HG03378 (cell line): Measurements from ENCODE around the gene FBXL22.

Experiments
- ATAC-seq: cut with Tn5 transposase; IDR thresholded peaks from one replicate; pipeline ENCODE4 v1.9.1; 2021; ENCODE audit warnings: mild to moderate bottlenecking, moderate library complexity; ENCODE audit not compliant: unreplicated experiment

Gene FBXL22, protein sequence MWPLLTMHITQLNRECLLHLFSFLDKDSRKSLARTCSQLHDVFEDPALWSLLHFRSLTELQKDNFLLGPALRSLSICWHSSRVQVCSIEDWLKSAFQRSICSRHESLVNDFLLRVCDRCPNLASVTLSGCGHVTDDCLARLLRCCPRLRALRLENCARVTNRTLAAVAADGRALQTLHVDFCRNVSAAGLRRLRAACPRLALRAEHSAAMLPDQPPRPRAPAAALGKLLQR

DNA sequence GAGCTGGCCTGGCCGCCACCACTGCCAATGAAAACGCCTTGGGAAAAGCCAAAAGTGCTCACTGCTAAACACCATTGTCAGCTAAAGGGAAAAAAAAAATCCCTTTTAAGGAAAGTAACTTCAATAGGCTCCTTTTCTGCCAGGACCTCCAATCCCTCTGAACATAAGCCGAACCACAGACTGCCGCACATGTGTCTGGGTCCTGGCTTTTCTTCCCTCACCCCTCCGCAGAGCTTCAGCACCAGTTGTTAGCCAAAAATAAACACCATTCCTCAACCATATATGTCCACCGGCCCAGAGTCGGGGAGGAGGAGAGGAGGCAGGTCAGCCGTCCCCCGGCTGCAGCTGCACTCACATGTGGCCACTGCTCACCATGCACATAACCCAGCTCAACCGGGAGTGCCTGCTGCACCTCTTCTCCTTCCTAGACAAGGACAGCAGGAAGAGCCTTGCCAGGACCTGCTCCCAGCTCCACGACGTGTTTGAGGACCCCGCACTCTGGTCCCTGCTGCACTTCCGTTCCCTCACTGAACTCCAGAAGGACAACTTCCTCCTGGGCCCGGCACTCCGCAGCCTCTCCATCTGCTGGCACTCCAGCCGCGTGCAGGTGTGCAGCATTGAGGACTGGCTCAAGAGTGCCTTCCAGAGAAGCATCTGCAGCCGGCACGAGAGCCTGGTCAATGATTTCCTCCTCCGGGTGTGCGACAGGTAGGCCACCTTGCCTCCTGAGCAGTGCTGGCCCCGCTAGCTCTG is at the start of gene FBXL22:
Gene FBXL22 (plus strand): TSS at position 350 of the 753 bp plus-strand sequence. CDS start 6 bp downstream, at position 356.
- no peak for ATAC-seq

GRCh38 chr15:63551400-63551799 is 45.8 kb upstream of the FBXL22 start:
- ATAC-seq: no peak

DNA sequence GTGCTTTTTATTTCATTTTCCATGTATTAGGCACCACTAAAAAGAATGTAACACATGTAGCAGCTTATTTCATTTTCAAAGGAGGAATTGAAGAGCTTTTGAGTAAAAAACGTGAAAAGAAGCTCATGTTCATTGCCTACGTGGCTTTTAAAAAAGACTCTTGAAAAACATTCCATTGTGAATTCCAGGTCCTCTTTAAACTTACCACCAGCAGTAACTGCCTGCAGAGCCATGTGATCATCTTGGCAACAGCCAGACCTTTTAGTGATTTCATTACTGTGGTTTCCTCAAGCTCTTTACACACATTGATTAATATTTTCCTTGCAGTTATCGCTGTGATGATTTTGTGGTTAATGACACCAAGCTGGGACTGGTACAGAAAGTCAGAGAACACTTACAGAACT is 43.8 kb upstream of the FBXL22 start:
- ATAC-seq: no peak

DNA sequence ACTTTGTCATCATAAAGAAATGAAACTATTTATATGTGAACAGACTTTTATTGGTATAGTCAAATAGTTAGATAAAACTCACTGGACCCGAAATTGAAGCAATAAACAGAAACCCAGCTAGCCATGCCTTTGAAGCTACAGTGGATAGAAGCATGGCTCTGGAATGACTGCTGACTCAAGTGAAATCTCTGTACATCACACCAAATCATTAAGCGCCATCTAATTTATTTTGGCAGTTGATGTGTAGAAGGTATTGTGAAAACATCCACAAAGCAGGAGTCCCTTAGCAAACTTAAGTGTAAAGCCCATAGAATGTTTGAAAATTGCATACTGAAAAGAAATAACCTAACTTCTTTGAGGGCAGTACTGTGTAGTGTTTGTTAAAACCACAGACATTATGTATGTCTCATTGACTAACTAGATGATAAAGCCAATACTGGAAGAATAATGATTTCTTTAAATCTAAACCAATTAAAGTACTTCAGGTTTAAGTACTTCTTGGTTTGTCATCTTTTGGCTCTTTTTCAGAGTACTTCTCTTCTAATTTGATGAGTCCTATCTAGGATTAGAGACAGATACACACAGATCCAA is 42.8 kb upstream of the FBXL22 start:
- ATAC-seq: no peak

GRCh38 chr15:63555507-63555906 is 41.7 kb upstream of the FBXL22 start:
- no peak for ATAC-seq

DNA sequence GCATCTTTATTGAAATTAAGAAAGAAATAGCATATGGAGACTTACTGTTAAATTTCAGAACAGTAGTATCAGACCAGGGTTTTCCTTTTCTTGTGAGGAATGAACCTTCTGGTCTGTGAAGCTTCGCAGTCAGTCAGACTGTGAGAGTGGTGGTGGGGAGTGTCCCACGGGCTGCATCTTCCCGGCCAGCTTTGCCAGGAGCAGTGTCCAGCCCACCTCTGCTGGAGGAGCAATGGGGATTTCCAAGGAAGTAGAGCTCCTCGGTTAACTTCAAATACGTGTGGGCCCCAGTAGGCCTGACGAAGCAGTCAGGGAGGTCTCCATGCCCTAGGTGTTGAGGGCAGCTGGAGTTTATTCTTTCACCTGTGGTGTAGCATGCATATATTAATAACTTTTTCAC is 40.9 kb upstream of the FBXL22 start:
- ATAC-seq: no peak

- no peak for ATAC-seq
Measured at GRCh38 chr15:63556736-63557135, 40.5 kb upstream of the FBXL22 start.

DNA sequence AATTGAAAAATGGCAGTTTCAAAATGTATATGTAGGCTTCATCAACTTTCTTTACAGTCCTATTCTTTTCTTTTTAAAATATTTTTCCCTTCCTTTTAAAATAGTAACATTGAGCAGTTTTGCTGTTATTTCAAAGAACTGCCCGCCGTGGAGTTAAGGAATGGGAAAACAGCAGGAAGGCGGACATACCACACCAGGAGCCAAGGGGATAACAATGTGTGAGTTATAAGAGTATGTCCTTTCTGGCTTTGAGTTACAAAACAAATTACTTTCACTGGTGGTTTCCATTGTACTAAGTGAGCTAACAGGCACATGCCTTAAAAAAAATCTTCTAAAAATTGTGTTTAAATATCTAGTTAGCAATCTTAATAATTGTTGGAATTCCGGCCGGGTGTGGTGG is 37.4 kb upstream of the FBXL22 start:
- ATAC-seq: no peak

- ATAC-seq: no peak
Measured at GRCh38 chr15:63560741-63561448, 36.3 kb upstream of the FBXL22 start.

- ATAC-seq: no peak
Measured at GRCh38 chr15:63564093-63564492, 33.1 kb upstream of the FBXL22 start.

GRCh38 chr15:63565536-63566186 is 31.5 kb upstream of the FBXL22 start:
- no peak for ATAC-seq

- no peak for ATAC-seq
Measured at GRCh38 chr15:63572749-63573464, 24.3 kb upstream of the FBXL22 start.

GRCh38 chr15:63573533-63573932 is 23.7 kb upstream of the FBXL22 start:
- ATAC-seq: no peak

DNA sequence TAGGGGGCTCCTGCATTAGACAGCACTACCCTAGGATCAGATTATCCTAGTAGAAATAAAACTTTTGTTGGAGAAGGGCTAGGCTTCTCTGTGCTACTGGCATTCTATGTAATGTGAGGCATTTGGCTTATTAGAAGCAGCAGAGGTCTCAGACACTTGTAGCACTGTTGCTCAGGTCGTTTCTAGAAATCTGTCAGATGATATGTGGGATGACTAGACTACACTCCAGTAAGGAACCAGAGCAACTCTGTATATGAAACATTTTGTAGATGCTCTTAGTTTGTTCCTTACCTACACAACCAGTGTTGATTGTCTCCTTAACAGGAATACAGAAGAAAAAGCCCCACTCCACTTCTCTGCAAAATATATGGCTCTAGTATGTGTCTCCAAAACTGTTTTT is 21.9 kb upstream of the FBXL22 start:
- ATAC-seq: no peak

DNA sequence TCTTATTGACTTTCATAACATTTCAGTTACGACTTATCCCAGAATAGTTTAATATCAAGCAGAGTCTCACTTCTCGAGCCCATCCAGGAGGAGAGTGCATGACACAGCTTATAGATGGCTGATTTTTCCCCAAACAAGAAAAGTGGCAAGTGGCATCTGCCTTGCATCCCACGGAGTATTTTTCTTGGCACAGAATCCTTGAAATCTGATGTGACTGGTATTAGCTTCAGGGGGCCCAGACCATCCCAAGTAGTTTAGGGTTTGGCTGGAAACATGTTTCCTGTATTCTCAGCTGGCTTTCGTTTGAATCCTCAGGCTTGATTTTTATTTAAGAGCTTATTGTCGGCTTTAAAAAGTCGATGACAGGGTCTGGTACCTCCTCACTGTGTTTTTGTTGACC is 20.7 kb upstream of the FBXL22 start:
- no peak for ATAC-seq

GRCh38 chr15:63582179-63582578 is 15.0 kb upstream of the FBXL22 start:
- ATAC-seq: no peak

GRCh38 chr15:63582718-63583426 is 14.3 kb upstream of the FBXL22 start:
- no peak for ATAC-seq

GRCh38 chr15:63586790-63587189 is 10.4 kb upstream of the FBXL22 start:
- no peak for ATAC-seq

GRCh38 chr15:63587527-63587926 is 9.7 kb upstream of the FBXL22 start:
- no peak for ATAC-seq

DNA sequence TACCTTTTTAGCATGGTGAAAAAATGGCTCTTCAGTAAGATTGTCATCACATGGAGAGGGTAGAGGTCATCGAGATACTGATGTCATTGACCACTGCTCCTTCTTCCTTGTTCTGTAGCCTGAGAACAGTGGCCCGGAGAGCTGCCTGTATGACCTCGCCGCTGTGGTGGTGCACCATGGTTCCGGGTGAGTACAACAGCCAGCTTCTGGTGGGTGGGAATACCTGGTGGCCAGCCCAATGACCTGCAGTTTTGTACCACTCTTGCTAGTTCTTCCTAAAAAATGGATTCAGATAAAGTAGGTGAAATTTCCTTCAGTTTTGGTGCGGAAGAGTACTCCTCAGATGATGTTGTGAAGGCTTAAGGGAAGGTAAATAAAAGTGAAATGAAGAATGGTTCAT is 8.4 kb upstream of the FBXL22 start:
- no peak for ATAC-seq
